ENCODE results near the gene PEAK3.

PEAK3 gene

GRCh38 chr19:2255982-2256685 lies 25.8 kb downstream of the PEAK3 start, which contains the start of gene JSRP1:
Gene JSRP1 (minus strand): TSS chr19:2256417. CDS start chr19:2255314, 1,103 bp downstream.
- H3K4me3 ChIP-seq (ENCODE audit: low read depth, low read length) = no peak within 1 kb of the TSS
- TF ChIP-seq CTCF (IDR thresholded peaks at IDR 0.05; ENCODE audit: borderline replicate concordance, insufficient read depth, low read depth, low read length) = no peak

GRCh38 chr19:2255112-2255845 lies 26.7 kb downstream of the PEAK3 start:
- TF ChIP-seq CTCF (IDR thresholded peaks at IDR 0.05; ENCODE audit: borderline replicate concordance, insufficient read depth, low read depth, low read length) = no peak
- no peak overlapping the region for H3K4me3 ChIP-seq (ENCODE audit: low read depth, low read length)

GRCh38 chr19:2254064-2254872 lies 27.7 kb downstream of the PEAK3 start:
- H3K4me3 ChIP-seq (ENCODE audit: low read depth, low read length) = no peak overlapping the region

GRCh38 chr19:2253106-2254063 lies 28.6 kb downstream of the PEAK3 start:
- TF ChIP-seq CTCF (IDR thresholded peaks at IDR 0.05; ENCODE audit: borderline replicate concordance, insufficient read depth, low read depth, low read length) = peak; percentile 50
- peak overlapping the region; percentile 32 for H3K4me3 ChIP-seq (ENCODE audit: low read depth, low read length)

More at GRCh38 chr19:2254064-2254872, 27.7 kb downstream of the PEAK3 start:
- TF ChIP-seq CTCF (IDR thresholded peaks at IDR 0.05; ENCODE audit: borderline replicate concordance, insufficient read depth, low read depth, low read length) = no peak

GRCh38 chr19:2252797-2253105 lies 29.2 kb downstream of the PEAK3 start:
- no peak for TF ChIP-seq CTCF (IDR thresholded peaks at IDR 0.05; ENCODE audit: borderline replicate concordance, insufficient read depth, low read depth, low read length)
- peak overlapping the region; percentile 32 for H3K4me3 ChIP-seq (ENCODE audit: low read depth, low read length)

- TF ChIP-seq CTCF (IDR thresholded peaks at IDR 0.05; ENCODE audit: borderline replicate concordance, insufficient read depth, low read depth, low read length) = no peak
These were observed 29.7 kb downstream of the PEAK3 start for GRCh38 chr19:2252055-2252796.

More at GRCh38 chr19:2252055-2252796, 29.7 kb downstream of the PEAK3 start:
- H3K4me3 ChIP-seq (ENCODE audit: low read depth, low read length) = no peak overlapping the region

All from GM12875 (cell line).